Mucosa of rectum (tissue), 2 donors: Measurements from ENCODE around the gene MYLK.
A peak's percentile ranks its signal among the peaks of the same experiment; 100 is the strongest.

ENCODE experiments used
- H3K27ac ChIP-seq, 2 donors: one replicate each; pipeline ENCODE4 v1.7.0; 2013; ENCODE audit warnings: inconsistent platforms in 2 of 2, low read depth in 2 of 2, low read length in 2 of 2
- H3K27me3 ChIP-seq, 2 donors: one replicate each; pipeline ENCODE4 v1.7.0; 2013; ENCODE audit warnings: low read length in 2 of 2; ENCODE audit not compliant: control insufficient read depth in 2 of 2, insufficient read depth in 2 of 2
- H3K36me3 ChIP-seq, 2 donors: one replicate each; pipeline ENCODE4 v1.7.0; 2013; ENCODE audit warnings: low read length in 2 of 2; ENCODE audit not compliant: control insufficient read depth in 2 of 2, insufficient read depth in 2 of 2
- H3K4me1 ChIP-seq, 2 donors: one replicate each; pipeline ENCODE4 v1.7.0; 2013; ENCODE audit warnings: low read length in 2 of 2, mild to moderate bottlenecking in 1 of 2; ENCODE audit not compliant: control insufficient read depth in 2 of 2, insufficient read depth in 2 of 2
- H3K4me3 ChIP-seq, 2 donors: one replicate each; pipeline ENCODE4 v1.7.0; 2013; ENCODE audit warnings: low read length in 2 of 2
- H3K9ac ChIP-seq, 2 donors: one replicate each; pipeline ENCODE4 v1.7.0; 2013; ENCODE audit warnings: low read length in 2 of 2, low read depth in 1 of 2, mild to moderate bottlenecking in 1 of 2
- H3K9me3 ChIP-seq, 2 donors: one replicate each; pipeline ENCODE4 v1.7.0; 2013; ENCODE audit warnings: low read length in 2 of 2; ENCODE audit not compliant: control insufficient read depth in 2 of 2
- donor health status: healthy.
- donor health status: Normal muscosa, but diverticular disease.

The MYLK gene

DNA sequence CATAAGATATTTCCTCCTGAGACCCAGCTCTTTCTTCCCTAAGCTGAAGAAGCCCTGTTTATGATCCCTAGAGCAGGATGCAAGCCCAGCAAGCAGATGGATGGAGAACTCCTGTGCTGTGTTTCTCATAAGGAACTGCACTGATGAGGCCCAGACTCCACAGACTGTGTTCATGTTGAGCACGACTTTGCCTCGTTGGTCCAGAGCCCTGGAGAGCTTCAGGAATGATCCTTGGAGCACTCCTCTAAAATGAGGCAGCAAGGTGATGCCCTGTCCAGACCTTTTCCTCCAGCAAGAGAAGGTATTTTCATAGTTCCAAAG lies 83.8 kb downstream of the MYLK start:
- H3K27ac ChIP-seq: peak overlapping the region; percentile 64 to 71
- peak overlapping the region; percentile 8 to 22 for H3K4me3 ChIP-seq
- no peaks in the 10 kb centered on the region for H3K27me3 ChIP-seq
- peak overlapping the region in 1 of 2 donors; percentile 55 for H3K9ac ChIP-seq
- no peaks in the 10 kb centered on the region for H3K36me3 ChIP-seq
- H3K9me3 ChIP-seq: no peaks in the 10 kb centered on the region
- peaks cover 5 to 17% of the 10 kb centered on the region in 2 donors for H3K4me1 ChIP-seq

DNA sequence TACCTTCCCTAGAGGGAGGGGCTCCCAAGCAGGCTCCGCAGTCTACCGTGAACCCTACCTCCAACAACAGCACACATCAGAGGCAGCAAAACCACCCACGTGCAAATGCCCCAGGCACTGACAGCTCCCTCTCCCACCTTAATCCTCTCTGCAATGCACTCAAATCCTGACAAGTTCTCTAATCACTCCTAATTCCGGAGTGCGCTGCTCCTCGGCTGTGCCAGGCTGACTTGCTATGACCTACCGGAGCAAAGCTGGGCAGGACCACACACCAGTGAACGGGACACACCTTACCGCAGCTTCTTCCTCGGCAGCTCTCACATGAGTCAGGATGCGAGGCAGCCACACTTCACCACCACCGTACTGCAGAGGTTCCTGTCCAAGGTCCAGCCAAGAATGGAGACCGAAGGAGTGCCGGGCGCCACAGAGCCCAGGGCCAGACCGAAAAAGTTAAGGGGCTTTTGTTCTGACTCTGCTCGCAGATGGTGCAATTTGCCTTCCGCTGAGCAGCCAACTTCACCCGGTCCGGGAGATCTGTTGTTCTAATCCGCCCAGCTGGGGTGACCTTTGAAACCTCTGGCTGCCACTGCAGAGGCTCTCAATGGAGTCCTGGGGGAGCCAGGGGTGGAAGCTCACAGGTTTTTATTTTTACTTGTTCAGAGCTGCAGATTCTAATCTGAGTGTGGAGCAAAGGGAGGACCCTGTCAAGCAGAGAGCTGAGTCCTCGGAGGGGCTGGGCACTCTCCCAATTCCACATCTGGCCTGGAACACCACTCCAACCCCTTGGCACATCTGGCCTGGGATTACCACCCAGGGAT lies 84.4 kb downstream of the MYLK start:
- Histone ChIP-seq H3K4me3 (peak overlapping the region; percentile 61 to 64), H3K9ac (peak overlapping the region; percentile 15 to 55), H3K27me3 (no peaks in the 10 kb centered on the region), H3K9me3 (no peaks in the 10 kb centered on the region), H3K36me3 (no peaks in the 10 kb centered on the region), H3K27ac (peak overlapping the region; percentile 64 to 71), H3K4me1 (peaks cover 5 to 17% of the 10 kb centered on the region in 2 donors)

DNA sequence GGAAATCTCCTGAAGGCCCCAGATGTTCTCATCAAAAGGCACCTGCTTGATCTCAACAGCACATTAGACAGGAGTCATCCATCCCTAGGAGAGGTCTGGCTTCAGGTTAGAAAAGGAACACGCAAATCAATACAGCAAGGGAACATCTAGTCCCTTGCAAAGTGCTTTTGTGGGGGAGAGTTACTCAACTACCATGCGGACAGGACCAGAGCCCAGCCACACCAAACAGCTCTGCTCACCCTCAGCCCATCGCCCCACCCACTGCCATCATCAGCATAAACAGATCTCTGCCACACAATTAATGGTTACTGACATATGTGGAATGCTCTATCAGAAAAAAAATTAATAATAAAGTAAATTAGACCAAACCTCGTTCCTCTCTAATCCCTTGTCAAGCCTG lies 85.6 kb downstream of the MYLK start:
- no peaks in the 10 kb centered on the region for H3K27me3 ChIP-seq
- H3K4me3 ChIP-seq: peak overlapping the region; percentile 32 to 36
- H3K9ac ChIP-seq: no peak overlapping the region
- peaks cover 5 to 15% of the 10 kb centered on the region in 2 donors for H3K4me1 ChIP-seq
- H3K36me3 ChIP-seq: no peaks in the 10 kb centered on the region
- H3K27ac ChIP-seq: no peak overlapping the region
- H3K9me3 ChIP-seq: no peaks in the 10 kb centered on the region

DNA sequence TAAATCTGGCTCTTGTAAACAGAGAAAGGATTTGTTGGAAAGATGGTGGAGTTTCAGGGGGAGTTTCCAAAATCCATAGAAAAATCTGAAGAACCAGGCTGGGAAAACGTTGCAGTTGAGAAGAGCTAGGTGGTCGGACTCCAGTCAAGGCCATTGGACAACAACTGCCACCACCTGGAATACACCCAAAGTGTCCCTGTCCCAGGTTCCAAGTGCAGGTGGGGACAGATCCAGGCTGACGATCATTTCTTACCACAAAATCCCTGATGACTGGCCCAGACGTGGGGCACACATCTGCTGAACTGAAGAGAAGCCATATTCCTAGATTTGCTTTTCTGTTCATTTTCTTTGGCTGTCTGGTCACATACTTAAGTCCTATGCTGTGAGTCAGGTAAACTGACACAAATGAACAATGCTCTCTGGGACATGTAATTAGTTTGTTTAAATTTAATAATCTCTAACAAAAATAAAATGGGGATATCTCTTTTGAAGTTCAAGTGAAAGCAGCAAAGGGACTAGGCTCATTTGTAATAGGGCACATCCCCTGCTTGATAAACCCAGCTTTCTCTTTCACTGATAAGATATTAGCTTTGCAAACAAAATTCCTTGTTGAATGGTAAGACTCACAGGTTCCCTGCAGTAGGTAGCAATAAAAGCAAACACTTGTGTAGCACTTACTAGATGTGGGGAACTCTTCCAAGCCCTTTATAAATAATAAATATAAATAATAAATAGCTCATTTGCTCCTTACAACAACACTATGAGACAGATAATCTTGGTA lies 88.5 kb downstream of the MYLK start:
- Histone ChIP-seq H3K4me3 (no peak overlapping the region), H3K36me3 (no peaks in the 10 kb centered on the region), H3K27me3 (no peaks in the 10 kb centered on the region), H3K9me3 (no peaks in the 10 kb centered on the region), H3K4me1 (peaks cover 12 to 27% of the 10 kb centered on the region in 2 donors), H3K9ac (no peak overlapping the region), H3K27ac (no peak overlapping the region)

DNA sequence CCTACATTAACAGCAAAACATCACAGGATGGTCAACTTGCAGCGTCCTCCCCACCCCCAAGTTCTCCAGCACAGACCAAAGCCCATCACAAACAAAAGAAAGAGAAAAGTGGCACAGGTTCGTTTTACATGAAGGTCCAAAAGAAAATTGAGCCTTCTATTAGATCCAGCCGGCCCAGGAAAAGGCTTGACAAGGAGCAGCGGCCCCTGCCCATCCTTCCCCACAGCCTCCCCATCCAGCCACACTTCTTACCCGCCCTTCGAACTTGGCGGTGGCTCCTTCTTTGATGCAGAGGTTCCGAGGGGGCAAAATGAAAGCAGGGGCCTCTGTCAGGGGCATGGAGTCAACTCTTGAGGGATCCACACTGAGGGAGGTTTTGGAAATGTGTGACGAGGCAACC lies 90.7 kb downstream of the MYLK start:
- H3K9me3 ChIP-seq: no peaks in the 10 kb centered on the region
- H3K4me3 ChIP-seq: no peak overlapping the region
- H3K36me3 ChIP-seq: no peaks in the 10 kb centered on the region
- H3K4me1 ChIP-seq: peaks cover 7 to 16% of the 10 kb centered on the region in 2 donors
- peak overlapping the region in 1 of 2 donors; percentile 70 for H3K27ac ChIP-seq
- no peaks in the 10 kb centered on the region for H3K27me3 ChIP-seq
- H3K9ac ChIP-seq: no peak overlapping the region

DNA sequence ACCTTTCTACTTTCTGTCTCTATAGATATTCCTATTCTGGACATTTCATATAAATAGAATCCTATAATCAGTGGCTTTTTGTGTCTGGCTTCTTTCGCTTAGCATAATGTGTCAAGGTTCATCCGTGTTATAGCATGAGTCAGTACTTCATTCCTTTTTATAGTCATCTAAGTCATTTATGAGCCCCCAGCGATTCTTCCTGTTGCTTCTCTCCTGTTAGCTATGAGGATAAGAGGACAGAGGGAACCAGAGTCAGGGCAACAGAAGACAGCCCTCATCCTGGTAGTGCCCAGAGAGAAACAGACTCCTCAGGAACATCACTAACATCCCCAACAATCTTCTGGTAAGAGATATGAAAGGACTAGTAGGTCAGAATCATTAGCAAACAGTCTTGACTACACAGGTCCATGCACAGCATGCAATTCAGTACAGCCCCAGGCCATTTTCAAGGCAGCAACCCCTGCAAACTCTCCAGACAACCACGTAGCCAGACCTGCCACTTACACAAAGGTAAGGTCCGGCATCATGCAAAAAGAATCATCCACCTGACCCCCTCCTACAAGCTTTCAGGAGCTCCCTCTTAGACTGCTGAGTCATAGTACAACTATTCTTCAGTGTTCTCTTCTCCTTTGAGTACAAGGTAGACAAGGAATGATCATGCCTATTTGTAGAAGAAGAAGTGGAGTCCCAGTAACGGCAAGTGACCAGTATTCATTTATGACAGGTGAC lies 91.5 kb downstream of the MYLK start:
- Histone ChIP-seq H3K27ac (peak overlapping the region; percentile 29 to 70), H3K9ac (no peak overlapping the region), H3K4me1 (peaks cover 7 to 16% of the 10 kb centered on the region in 2 donors), H3K4me3 (no peak overlapping the region), H3K36me3 (no peaks in the 10 kb centered on the region), H3K27me3 (no peaks in the 10 kb centered on the region), H3K9me3 (no peaks in the 10 kb centered on the region)

DNA sequence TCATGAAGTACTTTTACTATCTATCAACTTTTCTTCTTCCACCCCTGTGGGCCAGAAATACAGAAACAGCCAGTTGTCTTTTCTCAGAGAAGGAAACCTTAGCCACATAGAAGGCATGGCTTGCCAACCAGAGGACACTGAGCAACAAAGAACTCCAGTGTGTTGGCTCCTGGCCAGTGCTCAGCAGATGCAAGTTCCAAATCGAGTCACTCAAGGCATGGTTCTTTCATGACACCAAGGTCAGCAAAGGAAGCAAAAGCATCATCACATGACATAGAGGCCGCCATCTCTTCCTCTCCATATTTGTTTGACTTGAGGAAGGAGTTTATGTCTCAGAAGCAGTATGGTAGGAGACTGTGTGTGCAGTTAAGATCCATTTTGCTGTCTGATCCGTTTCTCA lies 92.2 kb downstream of the MYLK start:
- Histone ChIP-seq H3K27me3 (no peaks in the 10 kb centered on the region), H3K9me3 (no peaks in the 10 kb centered on the region), H3K4me3 (no peak overlapping the region), H3K4me1 (peaks cover 7 to 21% of the 10 kb centered on the region in 2 donors), H3K9ac (no peak overlapping the region), H3K36me3 (no peaks in the 10 kb centered on the region), H3K27ac (peak overlapping the region in 1 of 2 donors; percentile 29)

DNA sequence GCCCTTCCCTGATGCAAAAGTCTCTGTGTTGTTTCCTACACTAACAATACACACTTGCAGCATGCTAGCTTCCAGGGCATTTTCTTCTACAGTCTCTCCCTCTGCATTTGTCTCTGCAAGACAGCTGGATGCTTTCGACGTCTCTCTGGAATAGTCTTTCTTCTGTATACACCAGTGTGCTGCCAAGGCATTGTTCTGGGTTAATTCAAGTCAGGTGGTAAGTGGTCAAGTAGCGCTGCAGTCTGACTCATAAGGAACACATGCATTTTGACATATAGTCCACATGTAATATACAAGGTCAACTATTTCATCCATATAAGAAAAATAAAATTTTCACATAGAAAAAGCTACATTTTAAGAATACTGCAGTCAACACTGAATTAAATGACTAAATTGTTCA lies 92.7 kb downstream of the MYLK start:
- H3K9ac ChIP-seq: no peak overlapping the region
- H3K27ac ChIP-seq: no peak overlapping the region
- no peaks in the 10 kb centered on the region for H3K27me3 ChIP-seq
- H3K4me1 ChIP-seq: peaks cover 7 to 21% of the 10 kb centered on the region in 2 donors
- no peaks in the 10 kb centered on the region for H3K36me3 ChIP-seq
- no peaks in the 10 kb centered on the region for H3K9me3 ChIP-seq
- H3K4me3 ChIP-seq: no peak overlapping the region

DNA sequence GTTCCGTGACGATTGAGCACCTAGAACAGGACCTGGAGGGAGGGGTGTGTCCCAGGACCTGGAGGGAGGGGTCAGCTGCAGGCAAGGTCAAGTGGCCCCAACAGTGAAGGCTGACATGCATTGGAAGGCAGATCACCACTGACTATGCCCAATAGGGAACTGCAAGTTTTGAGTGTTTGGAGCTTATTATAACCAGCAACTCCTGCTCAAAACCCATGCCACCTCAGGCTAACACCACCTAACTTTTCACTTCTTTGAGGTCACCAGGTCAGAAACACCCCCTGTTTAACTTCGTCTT lies 93.1 kb downstream of the MYLK start:
- peaks cover 7 to 21% of the 10 kb centered on the region in 2 donors for H3K4me1 ChIP-seq
- H3K36me3 ChIP-seq: no peaks in the 10 kb centered on the region
- H3K4me3 ChIP-seq: no peak overlapping the region
- H3K27ac ChIP-seq: no peak overlapping the region
- no peaks in the 10 kb centered on the region for H3K9me3 ChIP-seq
- H3K9ac ChIP-seq: no peak overlapping the region
- no peaks in the 10 kb centered on the region for H3K27me3 ChIP-seq
